Activated T-cell treated with anti-CD3 and anti-CD28 coated beads, Interleukin-2, amount 50 U/mL, for 48 hours (primary cell): ENCODE results near the gene RIPPLY2.
A peak's percentile ranks its signal among the peaks of the same experiment; 100 is the strongest.
"Not testable (repeated sequence)": the region's sequence is repeated elsewhere in the genome, so short reads cannot be mapped to it uniquely, and the experiment has no call there.

Source experiments
- DNase-seq, 2 experiments: peaks; one replicate each; pipeline ENCODE4 v3.0.0-alpha.2; 2020

Gene RIPPLY2

GRCh38 chr6:83853178-83854000, at the start of gene RIPPLY2:
TSS of gene RIPPLY2 (plus strand) at chr6:83853360. CDS start at chr6:83853417, 57 bp downstream.
- DNase-seq, result peak; percentile 27 to 31

GRCh38 chr6:83803492-83803891, 49.7 kb upstream of the RIPPLY2 start:
- DNase-seq, result not testable (repeated sequence)

GRCh38 chr6:83804886-83805285, 48.3 kb upstream of the RIPPLY2 start:
- DNase-seq, result no peak

GRCh38 chr6:83808005-83808404, 45.2 kb upstream of the RIPPLY2 start:
- DNase-seq, result no peak

- DNase-seq, result no peak
These were observed 44.2 kb upstream of the RIPPLY2 start for GRCh38 chr6:83808926-83809325.

- DNase-seq, result no peak
These were observed 40.6 kb upstream of the RIPPLY2 start for GRCh38 chr6:83812595-83812994.

- DNase-seq, result no peak
These were observed 37.4 kb upstream of the RIPPLY2 start for GRCh38 chr6:83815631-83816272.

- DNase-seq, result no peak
These were observed 30.5 kb upstream of the RIPPLY2 start for GRCh38 chr6:83822629-83823169.

GRCh38 chr6:83824388-83824801, 28.8 kb upstream of the RIPPLY2 start:
- DNase-seq, result no peak

GRCh38 chr6:83824831-83825230, 28.3 kb upstream of the RIPPLY2 start:
- DNase-seq, result no peak

GRCh38 chr6:83827050-83827449, 26.1 kb upstream of the RIPPLY2 start:
- no peak for DNase-seq

GRCh38 chr6:83838727-83839126, 14.4 kb upstream of the RIPPLY2 start:
- DNase-seq, result no peak

GRCh38 chr6:83844170-83844569, 9.0 kb upstream of the RIPPLY2 start:
- no peak for DNase-seq

- no peak for DNase-seq
These were observed 6.9 kb upstream of the RIPPLY2 start for GRCh38 chr6:83846291-83846690.

GRCh38 chr6:83847179-83847578, 6.0 kb upstream of the RIPPLY2 start:
- DNase-seq, result no peak

GRCh38 chr6:83849127-83849526, 4.0 kb upstream of the RIPPLY2 start:
- no peak for DNase-seq

- DNase-seq, result no peak
These were observed 3.5 kb upstream of the RIPPLY2 start for GRCh38 chr6:83849610-83850009.

- DNase-seq, result no peak
These were observed 507 bp upstream of the RIPPLY2 start for GRCh38 chr6:83852528-83853177.

- no peak for DNase-seq
These were observed 891 bp downstream of the RIPPLY2 start for GRCh38 chr6:83854001-83854501.

- DNase-seq, result no peak
These were observed 1.6 kb downstream of the RIPPLY2 start for GRCh38 chr6:83854766-83855165.

- DNase-seq, result peak; percentile 95 to 97
These were observed 6.5 kb downstream of the RIPPLY2 start, which contains the start of gene CYB5R4 for GRCh38 chr6:83859410-83860358. TSS of gene CYB5R4 (plus strand) at chr6:83859689. CDS start at chr6:83859783, 94 bp downstream.

- no peak for DNase-seq
These were observed 7.2 kb downstream of the RIPPLY2 start for GRCh38 chr6:83860359-83860755.
